Dedifferentiated amniotic fluid mesenchymal stem cell (primary cell): ENCODE results near the gene WNT8B.
A peak's percentile ranks its signal among the peaks of the same experiment; 100 is the strongest.

Source experiments
- DNase-seq: peaks from one replicate; pipeline ENCODE4 v3.0.0-alpha.2; 2016; ENCODE audit errors: extremely low spot score

WNT8B gene

DNA sequence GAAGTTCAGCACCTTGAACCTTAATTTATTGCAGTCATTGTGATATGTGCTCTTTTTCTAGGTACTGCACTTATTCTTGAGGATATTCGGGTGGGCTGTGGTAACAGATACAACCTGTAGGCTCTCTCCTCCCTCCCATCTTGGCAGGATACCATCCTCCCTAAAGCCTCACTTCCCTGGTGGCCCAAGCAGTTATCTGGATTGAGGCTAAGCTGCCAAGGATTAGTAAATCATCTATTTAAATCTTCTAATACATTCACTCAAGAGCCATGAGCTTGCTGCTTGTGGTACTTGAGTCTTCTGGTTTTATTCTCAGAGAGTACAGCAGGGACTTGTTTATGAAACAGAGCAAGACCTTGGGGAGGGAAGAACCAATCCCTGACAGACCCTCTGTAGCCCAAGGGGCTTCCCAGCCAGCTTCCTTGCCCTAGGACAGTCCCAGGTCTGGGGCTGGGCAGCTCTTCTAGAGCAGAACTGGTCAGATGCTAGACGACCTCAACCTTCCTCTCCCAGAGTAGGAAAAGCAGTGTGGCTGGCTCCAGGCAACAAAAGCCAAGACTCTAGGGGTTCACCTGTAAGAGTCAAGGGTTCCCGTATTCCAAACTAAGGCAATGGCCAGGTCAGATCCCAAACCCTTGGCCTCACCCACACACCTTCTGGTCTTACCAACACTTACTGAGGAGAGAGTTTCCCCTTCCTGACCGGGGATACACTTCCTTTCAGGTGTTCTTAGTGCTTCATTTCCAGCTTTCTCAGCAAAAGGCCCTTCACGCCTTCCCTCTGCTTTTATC is 21.3 kb downstream of the WNT8B start:
- no peak for DNase-seq

DNA sequence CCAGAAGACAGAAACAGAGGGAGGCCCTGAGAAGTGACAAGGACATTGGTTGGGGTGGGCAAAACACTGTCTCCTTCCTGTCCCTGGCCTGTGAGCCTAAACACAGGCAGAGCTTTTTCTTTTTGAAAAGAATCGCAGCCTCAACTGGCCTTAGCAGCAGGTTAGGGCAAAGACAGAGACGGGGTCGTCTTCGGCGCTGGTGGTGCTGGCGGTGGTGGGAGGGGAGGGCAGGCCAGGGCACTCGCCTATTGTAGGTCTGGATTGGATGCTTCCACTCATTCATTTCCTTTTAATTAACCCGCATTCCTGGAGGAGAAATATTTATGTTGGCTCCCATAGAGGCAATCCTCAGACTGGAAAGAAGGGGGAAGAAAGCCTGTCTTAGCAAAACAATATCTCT is 22.6 kb downstream of the WNT8B start:
- no peak for DNase-seq

DNA sequence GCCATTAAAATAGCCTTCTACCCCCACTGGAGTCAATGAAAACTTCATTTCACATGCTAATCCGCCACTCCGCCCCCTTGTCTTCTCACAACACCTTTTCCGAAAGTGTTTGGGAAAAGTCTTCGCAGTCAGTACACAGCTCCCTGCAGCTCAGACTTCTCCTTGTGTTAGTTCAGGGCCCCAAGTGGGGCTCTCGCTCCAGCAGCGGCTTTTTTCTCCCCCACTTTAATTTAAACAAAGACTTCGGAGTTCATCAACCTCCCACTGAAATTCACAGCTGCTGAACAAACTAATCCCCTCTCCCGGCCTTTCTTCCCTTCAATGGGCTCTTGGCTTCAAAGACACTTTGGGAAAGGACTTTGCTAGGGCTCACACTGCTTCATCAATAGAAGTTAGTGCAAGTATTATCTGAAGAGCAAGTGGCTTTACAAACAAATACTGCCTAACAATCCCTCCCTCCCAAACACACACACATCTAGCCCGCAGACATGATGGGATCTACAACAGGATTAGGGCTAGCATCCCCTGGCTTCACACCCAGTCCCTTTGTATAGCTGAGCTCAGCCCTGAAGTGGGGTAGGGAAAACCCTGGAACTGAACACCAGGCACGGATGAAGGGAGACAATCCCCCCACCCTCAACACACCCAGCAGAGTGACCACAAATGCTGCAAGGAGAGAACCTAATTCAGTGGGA is 23.1 kb downstream of the WNT8B start:
- no peak for DNase-seq

DNA sequence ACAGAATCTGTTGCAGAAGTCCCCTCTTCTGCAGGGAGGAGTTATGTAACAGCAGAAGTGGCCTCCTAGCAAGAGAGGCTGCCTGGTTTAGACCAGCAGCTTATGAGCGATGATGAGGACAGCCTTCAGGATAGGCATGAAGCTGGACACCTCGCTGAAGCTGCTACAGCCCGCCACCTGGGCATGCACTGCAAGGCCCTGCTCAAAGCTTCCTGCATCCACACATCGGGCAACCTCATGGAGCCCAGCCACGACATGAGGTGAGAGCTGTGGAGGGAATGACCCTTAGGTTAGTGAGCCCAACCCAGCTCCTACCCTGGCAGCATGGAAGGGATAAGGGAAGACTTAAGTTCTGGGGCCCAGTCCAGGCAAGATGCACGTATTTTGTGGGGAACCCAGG is 24.7 kb downstream of the WNT8B start:
- DNase-seq: no peak

DNA sequence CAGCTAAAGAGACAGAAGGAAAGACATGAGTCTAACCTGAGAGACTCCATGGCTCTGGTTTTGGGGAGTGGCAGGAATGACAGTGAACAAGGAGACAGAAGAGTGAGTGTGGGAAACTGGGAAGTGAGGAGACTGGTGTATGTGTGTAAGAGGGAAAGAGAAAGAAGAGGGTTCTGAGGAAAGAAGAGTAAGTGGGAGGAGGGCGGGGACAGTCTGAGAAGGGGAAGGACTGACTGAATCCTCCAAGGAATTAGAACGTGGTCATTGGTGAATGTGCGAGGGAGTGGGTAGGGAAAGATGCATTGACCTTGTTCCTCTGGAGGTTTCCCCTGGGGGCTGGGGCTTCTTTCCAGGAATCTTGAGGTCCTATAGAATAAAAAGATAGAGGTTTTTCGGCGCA is 26.6 kb downstream of the WNT8B start:
- DNase-seq: no peak

DNA sequence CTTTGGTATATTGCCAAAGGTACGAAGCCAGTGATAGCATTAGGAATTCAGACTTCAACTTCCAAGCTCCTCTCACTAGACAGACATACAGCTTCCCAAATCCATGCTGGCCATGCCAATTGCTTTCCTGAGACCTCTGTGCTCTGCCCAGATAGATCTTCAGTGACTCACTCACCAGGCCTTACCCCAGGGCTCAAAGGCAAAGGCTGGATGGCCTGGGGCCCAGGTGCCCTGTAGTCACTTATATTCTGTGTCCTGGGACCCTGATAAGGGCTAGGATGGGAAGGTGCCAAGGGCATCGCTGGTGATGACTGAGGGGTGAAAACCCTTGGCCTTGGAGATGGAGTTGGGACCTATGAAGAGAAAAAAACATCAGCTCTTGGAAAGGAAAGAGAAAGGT is 27.7 kb downstream of the WNT8B start:
- DNase-seq: no peak

DNA sequence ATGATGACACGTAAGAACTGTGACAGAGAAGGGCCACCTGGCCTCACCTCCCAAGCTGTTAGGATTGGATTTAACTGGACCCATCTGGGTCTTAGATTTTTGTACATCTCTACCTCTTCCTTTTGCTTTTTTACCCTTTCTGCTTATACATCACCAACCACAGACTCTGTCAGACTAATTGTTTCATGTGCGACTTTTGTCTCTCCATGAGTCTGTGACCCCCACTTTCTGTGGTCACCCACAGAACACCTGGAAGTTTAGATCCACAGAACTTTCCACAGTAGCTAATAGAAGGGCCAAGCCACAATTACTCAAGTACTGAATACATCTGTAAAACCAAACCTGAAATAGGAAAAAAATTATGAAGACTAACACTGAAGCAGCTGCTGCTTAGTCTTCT is 33.8 kb downstream of the WNT8B start:
- DNase-seq: no peak

DNA sequence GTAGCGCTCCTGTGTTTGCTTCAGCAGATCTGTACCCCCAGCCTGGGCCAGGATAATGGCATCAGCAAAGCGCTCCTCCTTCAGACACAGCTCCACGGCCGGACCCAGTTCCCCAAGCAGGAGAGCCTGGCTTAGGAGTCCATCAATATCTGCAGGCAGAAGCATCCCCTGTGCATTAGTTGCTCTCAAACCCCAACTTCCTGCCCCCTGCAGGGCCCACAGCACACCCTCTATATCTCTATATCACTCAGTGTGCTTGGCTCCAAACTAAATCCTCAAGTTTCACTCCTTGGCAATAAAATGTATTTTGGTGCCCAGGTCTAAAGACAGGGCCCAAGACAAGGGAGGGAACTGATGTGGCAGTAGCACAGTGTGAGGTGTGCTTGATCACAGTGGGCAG is 35.2 kb downstream of the WNT8B start:
- DNase-seq: no peak

DNA sequence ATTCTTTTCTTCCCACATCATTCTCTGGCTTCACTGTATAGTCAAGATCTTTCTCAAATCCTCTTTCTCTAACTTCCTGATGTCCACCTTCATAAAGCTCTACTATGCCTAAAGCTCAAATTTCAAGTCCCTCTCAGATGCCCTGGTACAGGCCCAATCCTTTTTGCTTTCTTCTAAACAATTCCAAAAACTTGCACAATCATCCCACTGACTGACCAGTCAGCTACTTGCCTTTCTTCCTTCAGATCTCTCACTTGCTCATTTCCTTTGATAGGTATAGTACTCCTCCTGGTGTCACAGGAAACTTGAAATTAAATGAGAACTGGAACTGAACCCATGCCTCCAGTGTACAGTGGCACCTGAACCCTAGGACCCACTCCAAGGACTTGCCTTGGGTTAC is 38.6 kb downstream of the WNT8B start:
- DNase-seq: no peak

DNA sequence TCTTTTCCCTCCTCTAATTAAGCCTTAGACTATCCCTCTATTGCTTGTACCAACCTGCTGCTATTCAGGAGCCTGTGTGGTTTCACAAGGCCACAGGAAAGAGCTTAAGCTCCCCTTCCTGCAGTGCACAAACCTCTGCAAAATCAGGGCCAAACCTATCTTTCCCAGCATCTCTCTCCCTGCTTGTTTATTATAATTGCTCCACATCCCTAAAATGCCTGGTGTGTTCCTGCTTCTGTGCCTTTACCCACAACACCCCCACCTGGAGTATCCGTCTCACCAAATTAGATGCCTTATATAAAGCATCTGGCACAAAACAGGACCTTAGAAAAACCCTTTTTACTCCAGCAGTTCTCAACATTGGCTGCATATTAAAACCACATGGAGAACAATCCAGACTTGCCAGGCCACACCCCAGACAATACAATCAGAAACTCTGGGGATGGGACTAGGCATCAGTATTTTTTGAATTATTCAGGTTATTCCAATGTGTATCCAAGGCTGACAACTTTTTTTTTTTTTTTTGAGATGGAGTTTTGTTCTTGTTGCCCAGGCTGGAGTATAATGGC is 40.2 kb downstream of the WNT8B start:
- DNase-seq: no peak

DNA sequence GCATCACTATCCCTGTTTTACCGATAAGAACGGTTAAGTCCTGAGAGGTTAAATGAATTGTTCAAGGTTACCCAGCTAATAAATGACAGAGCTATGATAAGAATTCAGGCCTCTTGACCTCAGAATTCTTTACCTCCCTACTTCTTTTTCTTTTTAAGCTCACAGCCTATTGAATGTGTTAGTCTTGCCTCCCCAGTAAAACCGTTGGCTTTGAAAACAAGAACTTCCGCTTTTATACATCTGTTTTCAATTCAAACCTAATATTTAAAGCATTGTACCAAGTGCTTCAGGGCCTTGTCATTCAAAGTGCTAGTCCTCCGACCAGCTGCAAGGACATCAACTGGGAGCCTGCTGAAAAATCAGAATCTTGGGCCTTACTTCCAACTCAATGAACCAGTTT is 41.3 kb downstream of the WNT8B start:
- no peak for DNase-seq

DNA sequence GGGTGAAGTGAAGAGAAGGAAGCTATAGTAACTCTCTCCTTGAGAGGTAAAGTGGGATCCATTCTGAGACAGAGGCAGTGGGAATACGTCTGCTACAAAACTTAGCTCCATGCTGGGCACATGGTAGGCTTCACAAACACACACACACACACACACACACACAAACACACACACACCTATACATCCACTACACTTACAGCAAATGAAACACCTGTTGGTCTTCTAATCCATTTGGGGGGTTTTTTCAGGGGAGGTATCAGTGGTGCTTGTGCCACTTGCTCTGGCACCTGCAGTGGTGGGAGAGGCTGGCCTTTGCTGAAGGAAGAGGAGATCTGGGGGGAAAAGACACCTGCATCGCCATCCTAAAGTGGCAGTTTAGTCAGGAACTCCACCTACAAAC is 42.4 kb downstream of the WNT8B start:
- no peak for DNase-seq

DNA sequence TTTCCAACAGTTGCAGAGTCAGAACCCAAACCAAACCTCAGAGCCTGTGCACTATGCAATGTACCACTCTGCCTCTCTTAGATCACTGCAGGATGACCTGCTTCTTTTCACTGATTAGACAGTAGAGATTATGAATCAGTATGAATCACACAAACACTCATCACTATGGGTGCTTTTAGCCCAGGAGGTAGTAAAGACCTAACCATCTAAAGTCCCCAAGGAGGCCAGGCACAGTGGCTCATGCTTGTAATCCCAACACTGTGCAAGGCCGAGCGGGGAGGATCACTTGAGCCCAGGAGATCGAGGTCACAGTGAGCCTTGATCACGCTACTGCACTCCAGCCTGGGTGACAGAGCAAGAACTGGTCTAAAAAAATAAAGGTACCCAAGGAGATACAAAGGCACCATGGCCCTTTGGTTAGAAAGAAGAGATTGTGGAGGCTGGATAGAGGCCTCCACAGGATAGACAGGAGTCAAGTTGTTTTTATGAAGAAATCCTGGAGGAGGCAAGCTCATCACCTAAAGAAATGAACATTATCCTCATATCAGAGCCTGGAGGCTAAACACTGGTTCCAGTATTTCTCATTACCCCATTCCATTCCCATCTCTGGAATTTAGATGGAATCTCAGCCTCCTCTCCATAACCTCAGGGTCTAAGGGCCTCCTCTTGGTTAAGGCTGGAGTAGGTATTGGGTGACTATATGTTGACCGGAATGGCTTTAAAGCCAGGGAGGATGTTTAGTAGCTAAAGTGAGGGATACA is 44.0 kb downstream of the WNT8B start:
- DNase-seq: no peak

DNA sequence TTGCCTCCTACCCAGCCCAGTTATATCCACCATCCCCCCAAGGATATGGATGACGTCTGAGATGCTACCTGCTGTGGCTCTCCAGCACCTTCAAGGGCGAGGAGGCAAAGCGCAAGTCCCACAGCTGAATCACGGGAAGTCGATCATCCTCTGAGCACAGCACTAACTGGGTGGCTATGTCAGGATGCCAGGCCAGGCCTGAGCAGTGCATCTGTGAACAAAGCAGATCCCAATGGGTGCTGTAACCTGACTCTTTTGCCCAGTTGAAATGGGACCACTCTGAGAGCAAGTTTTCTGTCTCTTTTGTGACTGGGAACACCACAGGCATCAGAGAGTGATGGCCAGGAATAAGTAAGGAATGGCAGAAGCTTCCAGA is 44.5 kb downstream of the WNT8B start:
- no peak for DNase-seq

DNA sequence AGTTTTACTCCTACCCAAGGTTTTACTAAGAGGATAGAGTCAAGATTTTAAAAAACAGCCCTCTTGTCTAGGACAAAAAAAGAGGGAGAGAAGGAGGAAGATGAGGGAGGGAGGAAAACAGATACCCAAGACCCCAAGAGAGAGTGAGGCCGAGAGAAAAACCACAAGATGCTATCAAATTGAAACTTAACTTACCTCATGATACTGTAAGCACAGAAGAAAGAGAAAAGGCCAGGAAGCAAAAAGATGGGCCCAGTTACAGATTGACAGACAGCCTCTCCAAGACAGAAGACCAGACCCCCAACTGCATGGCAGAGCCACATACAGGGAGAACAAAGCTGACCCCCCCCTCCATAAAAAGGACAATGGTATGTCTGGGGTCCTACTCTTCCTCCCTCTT is 45.5 kb downstream of the WNT8B start:
- DNase-seq: no peak

DNA sequence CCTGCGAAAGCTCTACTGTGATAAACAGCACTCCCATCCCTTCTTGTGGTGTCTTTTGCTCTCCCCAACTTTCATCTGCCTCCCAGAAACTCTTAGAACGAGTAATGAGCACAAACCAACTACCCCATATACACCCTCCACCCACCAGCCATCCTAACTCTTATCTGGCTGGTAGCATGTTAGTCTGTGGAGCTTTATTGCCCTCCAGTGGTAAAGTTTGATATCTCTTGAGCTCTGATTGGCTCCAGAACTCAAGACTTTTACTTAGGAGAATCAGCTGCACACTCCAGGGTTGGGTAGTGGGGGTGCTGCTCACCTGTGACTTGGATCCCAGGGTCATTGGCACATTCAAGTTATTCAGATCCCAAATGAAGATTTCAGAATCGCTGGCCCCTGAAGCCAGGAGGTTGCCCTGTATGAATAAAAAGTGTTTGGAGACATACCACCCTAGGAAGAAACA is 45.9 kb downstream of the WNT8B start:
- peak; percentile 26 for DNase-seq

DNA sequence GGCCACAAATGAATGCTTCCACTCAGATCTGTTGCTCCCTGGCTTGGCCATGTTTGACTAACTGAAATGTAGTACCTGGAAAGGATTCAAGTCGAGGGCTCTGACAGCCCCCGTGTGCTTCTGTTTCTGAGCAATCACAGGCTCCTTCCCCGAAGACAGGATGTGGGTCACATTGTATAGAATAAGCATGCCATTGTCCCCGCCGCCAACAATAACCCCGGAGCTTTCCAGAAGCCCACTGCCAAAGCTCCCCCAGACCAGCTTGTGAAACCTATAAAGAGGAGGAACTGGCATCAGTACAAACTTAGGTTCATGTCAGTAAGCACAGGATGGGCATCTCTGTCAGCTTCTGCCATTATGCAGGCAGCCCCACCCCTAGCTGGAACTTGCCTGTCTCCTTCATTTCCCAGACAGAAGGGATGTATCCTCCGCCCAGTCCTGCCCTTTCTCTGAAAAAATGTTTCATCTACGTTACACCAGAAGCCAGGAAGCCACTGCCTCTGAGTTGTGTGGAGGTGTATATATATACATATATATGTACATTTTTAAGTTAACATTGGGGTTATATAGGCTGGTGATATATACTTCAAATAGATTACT is 46.5 kb downstream of the WNT8B start:
- DNase-seq: no peak

DNA sequence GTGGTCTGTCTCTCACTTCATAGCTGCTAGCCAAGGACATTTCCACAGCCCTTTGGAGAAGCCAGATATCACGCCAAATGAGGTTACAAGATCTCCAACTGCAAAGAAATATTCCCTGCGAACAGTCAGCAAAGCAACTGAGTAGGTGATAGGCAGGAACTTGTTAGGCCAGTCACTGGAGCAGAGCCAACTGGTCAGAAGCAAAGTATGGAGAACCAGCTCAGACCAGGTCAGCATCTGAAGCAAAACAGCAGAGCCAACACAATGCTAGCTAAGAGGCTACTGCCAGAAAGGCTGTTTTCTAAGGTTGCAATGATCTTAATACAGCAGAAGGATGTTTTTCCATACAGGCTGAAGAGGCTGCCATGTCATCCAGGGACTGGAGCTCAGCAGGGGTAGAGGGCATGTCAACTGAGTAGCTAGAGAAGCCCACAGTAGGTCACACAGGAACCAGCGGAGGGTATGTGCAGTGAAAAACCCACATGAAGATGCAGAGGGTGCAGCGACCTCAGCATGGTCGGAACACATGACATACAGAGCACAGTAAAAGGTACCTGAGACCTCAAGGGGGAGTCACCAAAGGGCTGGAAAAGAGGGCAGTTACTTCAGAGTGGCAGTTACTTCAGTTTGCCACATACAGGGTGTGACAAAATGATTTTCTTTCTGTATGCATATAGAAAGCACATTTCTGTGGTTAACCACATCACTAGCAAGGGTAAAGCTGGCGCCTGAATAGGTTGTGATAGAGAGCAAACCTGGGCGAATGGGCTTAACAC is 47.9 kb downstream of the WNT8B start:
- DNase-seq: no peak

DNA sequence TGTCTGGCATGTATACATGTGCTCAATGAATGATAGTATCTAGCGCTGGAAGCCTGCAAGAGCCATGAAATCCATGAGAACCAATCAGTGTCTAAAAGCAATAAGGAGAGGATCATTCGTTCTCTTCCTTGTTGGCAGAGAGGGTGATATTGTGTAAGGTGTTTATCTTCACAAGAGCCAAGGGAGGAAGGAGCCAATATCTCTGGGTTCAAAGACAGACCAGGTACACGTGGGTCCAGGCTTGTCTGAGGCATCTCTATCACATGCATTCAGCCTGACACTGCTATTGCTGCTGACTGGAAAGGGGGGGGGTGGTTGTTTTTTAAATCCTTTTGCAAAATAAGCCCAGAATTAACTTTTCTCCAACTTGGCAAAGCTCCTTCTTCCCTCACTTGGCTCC is 52.8 kb downstream of the WNT8B start:
- no peak for DNase-seq

DNA sequence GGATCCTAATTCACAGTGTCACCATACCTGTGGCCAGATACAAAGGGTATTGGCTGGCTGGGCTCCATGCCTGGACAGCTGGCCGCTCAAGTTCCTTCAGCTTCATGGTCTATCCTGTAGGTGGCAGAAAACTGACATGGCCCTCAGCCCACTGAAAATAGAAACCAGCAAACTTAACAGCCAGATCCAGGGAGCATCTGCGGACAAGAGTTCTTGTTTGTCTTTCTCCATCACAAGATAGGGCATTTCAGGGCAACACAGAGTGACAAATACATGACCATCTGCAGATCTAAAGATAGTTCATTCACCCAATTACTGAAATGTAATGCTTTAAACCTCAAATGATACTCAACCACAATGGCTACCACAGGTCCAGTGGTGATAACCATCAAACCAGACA is 54.0 kb downstream of the WNT8B start:
- no peak for DNase-seq

DNA sequence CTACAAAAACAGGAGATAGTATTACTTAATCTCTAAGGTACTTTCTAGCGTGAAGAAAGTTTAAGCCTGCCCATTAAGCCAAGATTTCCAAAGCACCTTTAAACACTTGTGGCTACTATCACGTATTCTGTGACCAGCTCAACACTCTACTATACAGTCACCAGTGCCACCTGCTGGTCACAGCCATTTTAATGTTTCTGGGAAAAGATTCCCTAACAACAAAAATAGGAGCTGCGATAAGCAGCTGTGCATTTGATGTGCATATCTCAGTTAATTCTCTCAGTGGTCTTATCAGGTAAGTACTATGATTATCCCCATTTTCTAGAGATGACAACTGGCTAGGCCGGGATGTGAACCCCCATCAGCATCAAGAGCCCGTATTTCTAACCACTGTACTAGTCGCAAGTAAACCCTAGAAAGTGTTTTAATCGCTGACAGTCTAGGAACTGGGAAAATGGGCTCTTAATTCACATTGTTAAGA is 56.0 kb downstream of the WNT8B start:
- DNase-seq: peak; percentile 66
